ENCODE data around the gene PPP1R1C.

DNA sequence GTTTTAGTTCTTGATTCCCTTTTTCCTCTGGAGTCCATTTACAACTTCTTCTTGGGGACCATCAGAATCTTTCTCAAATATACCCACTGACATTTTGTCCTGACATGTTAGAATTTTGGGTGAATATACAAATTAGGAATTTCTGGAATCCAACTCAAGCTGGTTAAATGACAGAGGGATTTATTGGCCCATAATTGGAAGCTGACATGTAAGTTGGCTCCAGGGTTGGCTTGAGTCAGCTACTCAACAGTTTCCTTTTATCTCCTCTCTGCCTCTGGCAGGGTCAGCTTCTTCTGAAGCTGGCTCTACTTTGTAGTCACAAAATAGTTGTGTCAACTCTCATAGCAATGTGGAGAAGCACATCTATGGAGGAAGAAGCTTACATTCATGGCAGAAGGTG lies 36.6 kb upstream of the PPP1R1C start:
- TF ChIP-seq, protein P1, sequence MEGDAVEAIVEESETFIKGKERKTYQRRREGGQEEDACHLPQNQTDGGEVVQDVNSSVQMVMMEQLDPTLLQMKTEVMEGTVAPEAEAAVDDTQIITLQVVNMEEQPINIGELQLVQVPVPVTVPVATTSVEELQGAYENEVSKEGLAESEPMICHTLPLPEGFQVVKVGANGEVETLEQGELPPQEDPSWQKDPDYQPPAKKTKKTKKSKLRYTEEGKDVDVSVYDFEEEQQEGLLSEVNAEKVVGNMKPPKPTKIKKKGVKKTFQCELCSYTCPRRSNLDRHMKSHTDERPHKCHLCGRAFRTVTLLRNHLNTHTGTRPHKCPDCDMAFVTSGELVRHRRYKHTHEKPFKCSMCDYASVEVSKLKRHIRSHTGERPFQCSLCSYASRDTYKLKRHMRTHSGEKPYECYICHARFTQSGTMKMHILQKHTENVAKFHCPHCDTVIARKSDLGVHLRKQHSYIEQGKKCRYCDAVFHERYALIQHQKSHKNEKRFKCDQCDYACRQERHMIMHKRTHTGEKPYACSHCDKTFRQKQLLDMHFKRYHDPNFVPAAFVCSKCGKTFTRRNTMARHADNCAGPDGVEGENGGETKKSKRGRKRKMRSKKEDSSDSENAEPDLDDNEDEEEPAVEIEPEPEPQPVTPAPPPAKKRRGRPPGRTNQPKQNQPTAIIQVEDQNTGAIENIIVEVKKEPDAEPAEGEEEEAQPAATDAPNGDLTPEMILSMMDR (IDR thresholded peaks at IDR 0.05) = no peak
- no peak for TF ChIP-seq EZH2 (IDR thresholded peaks at IDR 0.05; ENCODE audit: borderline replicate concordance, insufficient read depth, low read depth, low read length, poor library complexity, severe bottlenecking)
